Measurements from ENCODE around the gene KNCN.
A peak's percentile ranks its signal among the peaks of the same experiment; 100 is the strongest.

KNCN gene

DNA sequence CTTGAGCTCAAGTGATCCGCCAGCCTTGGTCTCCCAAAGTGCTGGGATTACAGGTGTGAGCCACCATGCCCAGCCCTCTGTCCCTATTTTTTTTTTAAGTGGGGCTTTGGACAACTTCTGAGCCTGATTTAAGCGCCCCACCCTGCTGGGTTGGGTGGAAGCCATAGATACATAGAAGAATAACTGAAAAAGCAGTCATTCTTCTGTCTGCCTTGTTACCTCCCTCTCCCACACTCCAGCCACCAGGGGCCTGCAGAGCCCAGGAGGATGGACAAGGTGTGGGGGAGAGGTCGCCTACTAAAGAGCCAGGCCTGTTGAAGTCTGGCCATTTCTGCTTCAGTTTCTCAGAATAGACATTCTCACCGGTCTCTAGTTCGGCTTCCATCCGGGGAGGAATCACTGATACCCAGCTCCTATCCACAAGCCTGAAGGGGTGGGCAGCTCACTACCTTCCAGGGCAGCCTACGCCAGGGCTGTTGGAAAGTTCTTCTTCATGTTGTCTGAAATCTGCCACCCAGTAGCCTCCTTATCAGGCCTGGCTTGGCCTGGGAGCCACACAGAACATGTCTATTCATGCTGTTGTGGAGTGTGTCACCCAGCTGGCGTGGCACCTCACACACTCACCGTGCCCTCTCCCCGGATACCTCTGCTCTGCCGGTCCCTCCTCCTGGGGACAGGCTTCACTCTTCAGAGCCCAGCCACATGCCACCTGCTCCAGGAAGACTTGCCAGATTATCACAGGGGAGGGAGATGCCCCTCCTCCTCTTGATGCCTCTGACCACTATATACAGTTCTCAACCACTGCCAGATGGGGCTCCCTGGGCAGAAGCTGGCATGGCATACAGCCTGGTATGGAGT is 27.7 kb downstream of the KNCN start:
- no peak for DNase-seq

DNA sequence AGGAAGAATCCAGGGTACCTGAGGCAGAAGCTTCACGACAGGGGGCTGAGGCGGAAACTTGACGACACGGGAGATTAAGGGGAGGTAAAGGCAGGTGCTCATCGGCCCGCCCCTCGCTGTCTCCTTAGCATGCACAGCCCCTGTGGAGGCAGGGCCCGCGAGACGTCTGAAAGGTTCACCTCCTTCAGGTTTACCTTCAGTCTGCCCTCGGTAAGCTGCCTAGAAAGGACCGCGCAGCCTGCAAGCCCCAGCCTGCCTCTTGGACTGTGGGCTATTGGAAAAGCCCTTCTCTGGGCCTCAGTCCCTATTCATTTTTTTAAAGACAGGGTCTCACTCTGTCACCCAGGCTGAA is 28.5 kb downstream of the KNCN start:
- DNase-seq: no peak

DNA sequence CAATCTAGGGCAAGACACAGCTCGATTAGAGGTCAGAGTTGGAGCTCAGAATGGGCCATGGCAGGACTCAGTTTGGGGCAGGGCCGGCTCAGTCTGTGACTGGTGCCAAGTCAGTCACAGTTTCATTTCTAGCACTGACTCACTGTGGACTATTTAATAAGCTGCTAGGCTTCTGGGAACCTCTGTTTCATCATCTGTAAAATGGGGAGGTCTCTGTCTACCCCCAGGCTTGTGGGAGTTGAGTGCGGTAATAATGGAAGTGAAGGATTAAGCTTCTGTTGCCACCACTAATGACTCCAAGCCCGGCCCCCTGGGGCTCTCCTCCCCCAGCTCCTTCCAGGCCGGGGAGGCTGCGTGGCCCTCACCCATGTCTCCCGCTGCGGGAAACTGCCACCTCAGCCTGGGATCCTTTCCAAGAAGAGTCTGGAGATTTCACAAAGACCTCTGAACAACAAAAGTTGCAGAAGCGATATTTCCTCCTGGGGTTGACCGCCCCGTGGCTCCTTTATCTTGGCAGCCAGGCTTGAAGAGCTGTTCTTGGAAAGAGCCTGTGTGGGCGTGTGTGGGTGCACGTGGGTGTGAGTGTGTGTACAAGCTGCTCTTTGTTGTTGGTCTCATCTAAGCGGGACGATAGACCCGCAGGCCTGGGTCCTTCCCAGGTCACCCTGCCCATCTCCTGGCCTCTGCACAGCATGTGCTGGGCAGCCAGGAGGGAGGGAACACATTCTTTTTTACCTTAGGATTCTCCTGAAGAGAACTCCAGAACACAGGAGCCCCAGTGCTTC is 29.1 kb downstream of the KNCN start:
- peak; percentile 66 to 91 (median 73) for DNase-seq

DNA sequence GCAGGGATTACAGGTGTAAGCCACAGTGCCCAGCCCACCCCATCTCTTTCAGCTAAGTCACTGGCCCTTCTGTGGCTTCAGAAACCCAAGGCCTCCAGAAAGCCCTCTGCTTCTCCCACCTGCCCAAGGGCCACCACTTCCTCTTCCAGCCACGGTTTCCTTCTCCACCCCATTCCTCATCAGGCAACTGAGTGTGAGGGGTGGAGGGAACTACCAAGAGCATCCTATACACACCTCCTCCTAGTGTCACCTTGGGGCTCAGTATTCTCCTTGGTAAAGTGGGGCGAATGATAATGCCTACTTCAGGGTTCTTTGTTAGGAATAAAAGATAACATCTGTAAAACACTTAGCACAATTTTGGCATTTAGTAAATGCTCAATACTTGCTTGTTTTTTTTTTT is 30.0 kb downstream of the KNCN start:
- DNase-seq: peak in 2 of 3 donors; percentile 28 to 40

DNA sequence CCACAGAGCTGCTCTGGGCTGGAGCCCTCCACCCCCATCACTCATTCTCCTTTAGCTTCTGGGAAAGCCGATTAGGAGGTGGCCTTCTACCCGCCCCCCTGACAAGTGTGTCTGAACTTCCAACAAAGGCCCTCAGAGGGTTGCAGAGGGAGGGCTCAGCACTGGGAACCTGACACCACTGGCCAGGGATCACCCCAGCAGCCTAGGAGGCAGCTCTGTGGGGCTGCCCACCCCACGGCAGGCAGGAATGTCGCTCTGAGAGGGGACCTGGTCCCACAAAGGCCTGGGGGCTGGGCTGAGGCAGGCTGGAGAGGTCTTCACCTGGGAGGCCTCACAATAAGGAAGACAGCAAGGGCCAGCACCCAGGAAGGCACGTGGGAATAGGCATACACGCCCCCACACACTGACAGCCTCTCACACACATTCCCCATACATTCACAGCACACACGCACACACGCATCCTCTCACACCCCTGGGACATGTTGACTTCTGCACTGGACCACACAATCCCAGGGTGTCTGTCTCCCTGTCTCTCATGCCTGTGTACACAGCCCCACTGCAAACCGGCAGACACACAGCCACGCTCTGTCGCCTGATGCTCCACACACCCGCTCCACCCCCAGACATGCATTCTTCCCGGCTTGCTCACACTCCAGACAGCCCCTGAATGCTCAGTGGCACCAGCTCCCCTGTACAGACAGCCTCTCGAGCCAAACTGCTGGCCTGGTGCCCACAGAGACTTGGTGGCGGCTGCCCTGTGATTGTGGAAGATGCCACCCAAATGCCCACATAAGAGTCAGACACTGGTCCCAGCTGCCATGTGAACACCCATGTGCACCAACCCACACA is 31.2 kb downstream of the KNCN start:
- DNase-seq: no peak

DNA sequence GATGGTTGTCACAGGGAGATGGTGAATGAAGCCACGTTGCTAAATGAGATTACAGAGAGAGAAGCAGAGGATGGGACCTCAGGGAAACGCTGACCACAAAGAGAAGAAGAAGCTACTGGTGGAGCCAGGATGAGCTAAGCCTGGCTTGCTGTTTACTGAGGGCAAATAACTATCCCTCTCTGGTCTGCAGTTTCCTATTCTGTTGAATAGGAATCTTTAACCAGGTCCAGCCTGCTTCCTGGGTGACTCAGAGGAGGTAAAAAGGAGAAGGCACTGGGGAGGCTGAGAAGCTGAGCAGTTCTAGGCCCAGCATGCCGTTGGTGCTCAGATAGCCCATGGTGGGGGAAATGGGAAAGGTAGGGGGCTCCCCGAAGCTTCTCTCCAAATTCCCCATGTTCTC is 32.2 kb downstream of the KNCN start:
- DNase-seq: peak in 2 of 3 donors; percentile 17 to 35

DNA sequence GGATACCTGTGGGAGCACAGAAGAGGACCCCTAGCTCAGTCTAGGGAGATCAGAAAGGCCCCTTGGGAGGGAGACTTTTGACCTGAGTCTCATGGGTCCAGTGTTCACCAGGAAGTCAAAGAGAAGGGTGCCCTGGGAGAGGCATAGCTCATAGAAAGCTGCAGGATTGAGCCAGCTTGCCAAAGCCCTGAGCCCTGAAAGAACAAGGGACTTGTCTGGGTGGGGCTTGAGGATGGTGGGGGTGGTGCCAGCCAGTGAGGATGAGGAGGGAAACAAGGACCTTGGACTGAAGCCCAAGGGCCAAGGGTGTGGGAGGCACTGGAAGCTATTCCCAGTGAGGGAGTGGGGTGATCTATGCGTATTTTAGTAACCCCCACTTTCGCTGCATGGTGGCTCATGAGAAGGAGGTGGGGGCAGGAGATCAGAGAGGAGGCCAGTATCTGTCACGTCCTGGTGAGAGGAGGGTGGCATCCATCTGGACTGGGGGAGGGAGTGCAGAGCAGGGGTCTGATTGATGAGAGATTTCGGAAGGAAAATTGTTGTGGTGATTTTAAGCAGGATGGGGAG is 33.4 kb downstream of the KNCN start:
- no peak for DNase-seq

DNA sequence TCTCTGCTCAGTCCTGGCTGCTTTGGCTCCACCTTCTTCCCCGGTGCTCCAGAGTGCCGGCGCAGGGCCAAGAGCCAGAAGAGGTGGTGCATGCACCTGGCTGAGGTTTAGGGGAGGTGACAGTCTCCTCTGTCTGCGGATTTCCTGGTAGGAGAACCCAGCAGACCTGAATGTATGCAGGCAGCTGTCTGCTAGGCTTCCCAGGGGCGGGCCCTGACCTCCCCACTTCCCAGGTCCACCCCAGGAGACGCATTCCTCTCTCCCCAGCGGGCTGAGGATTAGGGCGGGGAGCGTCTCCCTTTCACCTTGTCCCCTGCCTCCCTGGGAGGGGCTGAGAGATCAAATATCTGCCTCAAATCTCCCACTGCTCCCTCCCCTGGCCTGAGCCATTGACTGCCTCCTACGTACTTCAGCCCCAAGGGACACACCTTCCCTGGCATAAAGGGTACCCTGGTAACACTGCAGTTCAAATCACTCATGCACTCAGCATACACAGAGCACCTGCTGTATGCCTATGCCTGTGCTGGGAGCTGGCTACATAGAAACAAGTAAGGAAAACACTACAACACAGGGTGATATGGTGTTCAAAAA is 34.3 kb downstream of the KNCN start:
- DNase-seq: no peak

DNA sequence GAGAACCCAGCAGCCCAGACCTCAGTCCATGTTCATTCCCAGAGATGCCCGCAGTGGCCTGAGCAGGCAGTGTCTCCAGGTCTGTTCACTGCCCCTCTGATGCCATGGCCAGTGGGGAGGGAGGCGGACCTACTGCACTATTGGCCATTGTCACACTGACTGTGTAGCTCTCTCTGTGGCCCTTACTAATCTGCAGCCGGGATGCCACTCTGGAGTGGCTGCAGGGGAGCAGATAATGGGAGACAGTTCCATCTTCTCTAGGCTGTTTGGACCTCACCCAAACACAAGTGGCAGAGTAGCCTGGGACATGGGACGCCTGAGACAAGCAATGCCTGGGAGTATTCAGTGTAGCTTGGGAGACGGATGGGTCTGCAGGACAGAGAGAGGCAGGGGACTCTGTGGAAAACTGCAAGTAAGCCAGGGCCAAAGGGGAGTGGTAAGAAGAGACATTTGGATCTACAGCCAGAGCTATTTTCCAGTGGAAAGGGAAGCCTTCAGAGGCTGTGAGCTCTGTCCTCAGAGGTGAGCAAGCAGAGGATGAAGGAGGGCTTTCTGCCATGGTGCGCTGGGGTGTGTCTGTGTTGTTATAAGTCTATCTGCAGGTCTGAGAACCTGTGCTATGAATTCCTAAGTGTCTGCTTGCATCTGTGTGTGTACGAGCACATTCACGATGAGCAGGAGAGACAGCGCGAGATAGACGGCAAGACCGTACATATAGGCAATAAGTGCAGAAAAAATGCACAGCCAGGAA is 35.1 kb downstream of the KNCN start:
- DNase-seq: no peak

DNA sequence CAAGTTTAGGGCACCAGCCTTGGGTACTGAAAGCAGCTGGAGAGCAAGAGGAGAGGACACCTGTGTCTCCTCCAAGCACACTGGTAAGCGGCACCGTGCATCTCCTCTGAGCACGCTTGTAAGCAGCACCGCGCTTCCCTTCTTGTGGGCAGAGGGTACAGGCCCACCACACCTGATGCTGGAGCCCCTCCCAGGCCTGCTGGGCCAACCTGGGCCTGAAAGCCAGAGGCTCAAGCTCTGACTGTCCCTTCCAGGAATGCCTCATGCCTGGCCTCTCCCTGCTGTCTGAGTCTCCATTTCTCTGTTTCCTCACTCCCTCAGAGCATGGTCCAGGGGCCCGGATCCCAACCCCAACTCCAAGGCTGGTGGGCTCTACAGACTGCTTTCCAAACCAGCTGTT is 35.9 kb downstream of the KNCN start:
- no peak for DNase-seq

DNA sequence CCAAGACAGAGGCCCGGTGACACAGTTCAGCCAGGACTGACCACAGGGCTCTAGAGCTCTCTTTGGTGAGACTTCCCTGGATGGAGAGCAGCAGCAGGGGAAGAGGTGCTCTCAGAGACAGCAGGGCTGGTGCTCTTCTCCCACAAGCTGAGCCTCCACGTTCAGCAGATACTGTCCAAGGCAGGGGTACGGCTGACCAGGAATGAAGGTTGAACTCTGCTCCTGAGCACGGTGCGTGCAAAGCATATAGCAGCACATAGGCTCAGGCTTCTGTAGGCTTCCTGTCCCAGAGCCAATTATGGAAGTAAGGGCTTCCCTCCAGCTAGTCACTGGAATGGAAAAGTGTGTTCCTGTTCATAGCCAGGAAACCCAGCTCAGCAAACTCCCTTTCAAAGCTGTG is 37.9 kb downstream of the KNCN start:
- no peak for DNase-seq

DNA sequence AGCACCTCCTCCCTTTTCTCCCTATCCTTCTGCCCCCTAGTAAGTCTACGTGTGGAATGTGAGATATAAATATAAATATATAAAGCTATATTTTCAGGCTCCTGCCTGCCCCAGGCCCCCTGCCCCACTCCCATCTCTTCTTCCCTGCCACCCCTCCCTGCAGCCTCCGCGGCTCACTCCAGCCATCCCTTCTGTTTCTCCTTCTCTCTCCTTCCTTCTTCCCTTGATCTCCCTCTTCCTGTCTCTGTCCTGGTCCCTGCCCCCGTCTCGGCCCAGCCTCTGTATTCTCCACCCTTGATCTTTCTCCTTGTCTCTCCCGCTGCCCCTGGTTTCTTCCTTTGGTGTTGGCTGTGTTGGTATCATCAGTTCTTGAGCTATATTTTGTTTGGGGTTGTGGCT is 38.7 kb downstream of the KNCN start:
- DNase-seq: no peak

DNA sequence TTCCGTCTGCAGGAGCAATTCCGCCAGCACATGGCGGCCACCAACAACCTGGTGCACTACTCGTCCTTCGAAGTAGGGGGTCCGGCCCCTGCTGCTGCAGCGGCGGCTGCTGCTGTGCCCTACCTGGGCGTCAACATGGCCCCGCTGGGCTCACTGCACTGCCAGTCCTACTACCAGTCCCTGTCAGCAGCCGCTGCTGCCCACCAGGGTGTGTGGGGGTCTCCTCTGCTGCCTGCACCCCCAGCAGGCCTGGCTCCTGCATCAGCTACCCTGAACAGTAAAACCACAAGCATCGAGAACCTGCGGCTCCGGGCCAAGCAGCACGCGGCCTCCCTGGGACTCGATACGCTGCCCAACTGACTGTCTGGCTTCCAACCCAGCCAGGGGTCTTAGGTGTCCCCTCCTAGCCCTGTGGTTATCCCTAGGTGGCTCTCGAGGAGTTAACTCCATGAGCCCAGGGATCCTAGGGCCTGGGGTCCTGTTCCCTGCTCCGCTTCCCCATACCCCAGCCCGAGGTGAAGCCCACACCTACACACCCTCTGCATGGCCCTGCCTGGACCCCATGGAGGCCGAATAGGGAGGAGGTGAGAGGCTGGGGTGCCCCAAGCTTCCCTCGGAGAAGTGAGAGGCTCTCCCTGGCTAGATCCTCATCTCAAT is 39.2 kb downstream of the KNCN start:
- no peak for DNase-seq

DNA sequence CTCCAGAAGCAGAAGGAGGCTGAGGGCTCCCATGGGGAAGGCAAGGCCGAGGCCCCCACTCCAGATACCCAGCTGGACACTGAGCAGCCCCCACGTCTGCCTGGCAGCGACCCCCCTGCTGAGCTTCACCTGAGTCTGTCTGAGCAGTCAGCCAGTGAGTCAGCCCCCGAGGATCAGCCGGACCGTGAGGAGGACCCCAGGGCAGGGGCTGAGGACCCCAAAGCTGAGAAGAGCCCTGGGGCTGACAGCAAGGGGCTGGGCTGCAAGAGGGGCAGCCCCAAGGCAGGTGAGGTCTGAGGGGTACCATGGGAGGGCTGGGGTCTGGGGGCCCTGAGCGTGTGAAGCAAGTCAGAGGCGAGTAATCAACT is 40.5 kb downstream of the KNCN start:
- no peak for DNase-seq

DNA sequence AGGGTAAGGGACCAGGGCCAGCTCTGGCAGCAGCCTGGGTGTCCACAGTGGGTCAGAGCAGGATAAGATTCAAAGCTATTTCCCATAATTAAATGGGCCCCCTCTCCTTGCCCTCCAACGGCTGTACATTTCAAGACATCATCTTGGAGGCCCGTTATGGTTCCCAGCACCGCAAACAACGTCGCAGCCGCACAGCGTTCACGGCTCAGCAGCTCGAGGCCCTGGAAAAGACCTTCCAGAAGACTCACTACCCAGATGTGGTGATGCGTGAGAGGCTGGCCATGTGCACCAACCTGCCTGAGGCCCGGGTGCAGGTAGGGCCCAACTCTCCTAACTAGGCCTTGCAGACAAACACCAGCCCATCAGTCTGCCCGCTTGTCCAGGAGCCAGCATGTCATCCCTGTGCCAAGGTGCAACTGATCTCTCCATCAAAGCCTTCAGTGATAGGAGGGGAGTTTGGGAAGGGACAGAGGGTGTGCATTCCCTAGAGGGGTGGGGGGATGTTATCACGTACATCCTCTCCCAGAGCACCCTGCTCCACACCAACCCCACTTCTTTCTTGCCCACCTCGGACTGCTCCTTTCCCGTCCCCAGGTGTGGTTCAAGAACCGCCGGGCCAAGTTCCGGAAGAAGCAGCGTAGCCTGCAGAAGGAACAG is 41.0 kb downstream of the KNCN start:
- DNase-seq: no peak

DNA sequence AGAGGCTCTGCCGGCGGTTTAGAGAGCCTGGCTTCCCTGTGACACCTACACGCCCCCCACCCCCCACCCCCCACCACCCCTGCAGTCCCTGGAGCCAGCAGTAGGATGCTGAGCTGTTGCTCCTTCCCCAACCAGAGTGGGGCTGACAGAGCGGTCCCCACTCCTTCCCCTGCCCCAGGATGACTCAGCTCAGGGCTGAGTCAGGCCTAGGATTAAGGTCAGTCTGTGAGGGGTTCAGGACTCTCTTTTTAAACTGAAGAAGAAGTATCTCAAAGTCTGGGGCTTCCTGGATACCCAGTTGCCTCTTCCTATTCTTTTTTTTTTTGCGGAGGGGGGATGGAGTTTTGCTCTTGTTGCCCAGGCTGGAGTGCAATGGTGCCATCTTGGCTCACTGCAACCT is 42.7 kb downstream of the KNCN start:
- DNase-seq: peak; percentile 76 to 83 (median 77)

DNA sequence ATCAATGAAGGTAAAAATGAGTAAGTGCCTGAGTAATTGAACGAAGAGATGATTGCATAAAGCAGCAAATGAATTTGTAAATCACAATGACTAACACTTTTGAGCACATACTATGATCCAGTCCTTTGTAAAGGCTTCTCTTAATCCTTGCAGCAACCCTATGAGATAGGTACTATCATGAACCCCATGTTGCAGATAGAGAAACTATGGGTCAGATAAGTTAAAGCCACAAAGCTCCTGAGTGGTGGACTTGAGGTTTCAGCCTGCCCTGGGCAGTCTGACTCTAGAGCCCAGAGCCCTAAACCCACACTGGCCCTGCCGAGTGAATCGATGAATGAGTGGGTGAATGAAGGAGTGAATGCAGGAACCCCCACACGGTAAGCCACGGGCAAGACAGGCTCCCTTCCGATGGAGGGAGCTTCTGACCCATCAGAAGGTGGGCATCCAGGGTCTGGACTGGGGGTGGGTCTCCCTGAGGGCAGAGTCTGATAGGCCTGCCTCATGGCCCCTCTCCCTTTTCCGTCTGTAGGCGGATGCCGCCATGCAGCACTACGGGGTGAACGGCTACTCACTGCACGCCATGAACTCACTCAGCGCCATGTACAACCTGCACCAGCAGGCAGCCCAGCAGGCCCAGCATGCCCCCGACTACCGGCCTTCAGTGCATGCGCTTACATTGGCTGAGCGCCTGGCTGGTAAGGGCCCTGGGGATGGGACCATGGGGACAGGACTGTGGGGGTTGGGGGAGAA is 44.8 kb downstream of the KNCN start:
- peak in 1 of 3 donors; percentile 35 for DNase-seq

DNA sequence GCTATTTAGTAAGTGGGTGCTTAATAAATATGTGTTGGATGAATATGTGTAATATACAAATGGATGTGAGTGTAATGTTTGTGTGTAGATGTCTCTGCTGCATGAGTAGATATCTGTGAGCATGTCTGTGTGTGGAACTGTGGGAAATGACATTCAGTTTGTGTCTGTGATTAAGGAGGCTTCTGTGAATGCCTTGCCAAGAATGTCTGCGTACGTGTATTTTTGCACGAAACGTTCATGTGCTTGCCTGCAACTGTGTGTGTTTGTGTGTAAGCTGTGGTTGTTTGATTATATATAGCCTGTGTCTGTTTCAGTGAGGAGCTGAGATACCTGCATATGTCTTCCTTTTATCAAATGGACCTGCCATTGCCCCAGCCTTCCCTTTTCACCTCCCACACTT is 48.0 kb downstream of the KNCN start:
- no peak for DNase-seq

DNA sequence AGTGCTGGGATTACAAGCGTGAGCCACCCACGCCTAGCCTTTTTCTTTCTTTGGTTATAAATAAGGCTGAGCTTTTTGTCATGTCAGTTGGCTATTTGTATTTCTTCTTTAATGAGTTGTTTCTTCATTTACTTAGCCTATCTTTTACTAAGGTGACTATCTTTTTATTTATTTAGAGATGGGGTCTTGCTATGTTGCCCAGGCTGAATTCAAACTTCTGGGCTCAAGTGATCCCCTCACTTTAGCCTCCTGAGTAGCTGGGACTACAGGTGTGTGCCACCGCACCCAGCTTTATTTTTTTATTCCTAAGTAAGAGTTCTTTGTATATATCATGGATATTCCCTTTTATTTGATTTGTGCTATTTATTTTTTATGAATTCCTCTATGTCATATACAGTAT is 49.9 kb downstream of the KNCN start:
- DNase-seq: no peak

DNA sequence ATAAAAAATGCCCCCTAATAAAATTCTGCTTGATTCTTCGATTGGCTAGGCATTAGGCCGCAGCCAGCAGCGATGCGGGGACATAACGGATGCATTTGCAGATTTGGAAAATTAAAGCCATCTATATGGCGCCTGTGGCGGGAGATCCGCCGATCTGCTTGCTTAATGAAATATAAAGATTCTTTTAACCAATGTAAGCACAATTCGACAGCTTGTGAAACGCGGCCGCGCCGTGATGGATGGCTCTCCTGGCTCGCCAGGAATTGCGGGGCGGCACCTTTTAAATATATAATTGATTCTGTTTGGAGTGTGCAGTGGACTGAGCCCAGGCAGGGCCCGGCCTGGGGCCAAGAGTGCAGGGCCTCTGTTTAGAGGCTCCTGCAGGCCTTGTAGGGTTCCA is 53.8 kb downstream of the KNCN start:
- no peak for DNase-seq

Measured in suppressor macrophage treated with lipopolysaccharide for 1 hour (primary cell).